ENCODE measurements around the gene WNK1. TPM values are rescaled to one million over a fixed set of nuclear protein-coding genes. Genes with fewer than 3 reads are reported as not detected.

The WNK1 gene
- polyA plus RNA-seq, 1 donor (not counting 4 experiments of a cell fraction or from before 2014, with no cell fraction given): 72.3 TPM

GRCh38 chr12:754473-754820 is 2.1 kb downstream of the WNK1 start:
- Histone ChIP-seq H3K27me3 (ENCODE audit: control insufficient read depth, extremely low read depth, insufficient read depth, low read length) (no peaks in the 10 kb centered on the region), H3K9ac (ENCODE audit: control insufficient read depth, extremely low read depth, insufficient read depth, low read length) (peak overlapping the region; percentile 86), H3K4me2 (ENCODE audit: control insufficient read depth, extremely low read depth, insufficient read depth, low read depth, low read length) (peak overlapping the region; percentile 95), H3K9me1 (ENCODE audit: control insufficient read depth, extremely low read depth, insufficient read depth, low read length) (no peaks in the 10 kb centered on the region), H3K27ac (ENCODE audit: control insufficient read depth, insufficient read depth, low read length) (peak overlapping the region; percentile 56), H3K4me1 (ENCODE audit: control insufficient read depth, extremely low read depth, insufficient read depth, low read length) (peaks cover 35% of the 10 kb centered on the region), H3K36me3 (ENCODE audit: control insufficient read depth in 2 of 2, extremely low read depth in 1 of 2, insufficient read depth in 2 of 2, low read length in 2 of 2) (no peaks in the 10 kb centered on the region), H3K4me3 (ENCODE audit: control insufficient read depth in 2 of 3, extremely low read depth in 1 of 3, insufficient read depth in 2 of 3, low read depth in 1 of 3, low read length in 3 of 3) (peak overlapping the region; percentile 68 to 91 (median 78)), H3K9me3 (ENCODE audit: control insufficient read depth, low read depth, low read length) (no peaks in the 10 kb centered on the region), H4K20me1 (ENCODE audit: control insufficient read depth, extremely low read depth, insufficient read depth, low read length) (peaks cover 28% of the 10 kb centered on the region), H3K79me2 (ENCODE audit: control insufficient read depth, insufficient read depth, low read length) (peaks cover 65% of the 10 kb centered on the region), H2AFZ (ENCODE audit: control insufficient read depth, low read length) (no peak overlapping the region)
- TF ChIP-seq EZH2 (IDR thresholded peaks at IDR 0.05; ENCODE audit: low read length) (no peak), CTCF (optimal IDR thresholded peaks at IDR 0.05 in 1 of 3, IDR thresholded peaks at IDR 0.05 in 1 of 3, conservative IDR thresholded peaks at IDR 0.05 in 1 of 3; ENCODE audit: extremely low read depth in 1 of 3, insufficient read depth in 2 of 3, low read length in 3 of 3) (no peak)
- no peak for DNase-seq (ENCODE audit: low read depth, low spot score)
- dilution Hi-C loops (cut with MboI; ENCODE audit: extremely low pct_ligation_motif_present, low sequenced_read_pairs): no loop called here
- FAIRE-seq: no peak

DNA sequence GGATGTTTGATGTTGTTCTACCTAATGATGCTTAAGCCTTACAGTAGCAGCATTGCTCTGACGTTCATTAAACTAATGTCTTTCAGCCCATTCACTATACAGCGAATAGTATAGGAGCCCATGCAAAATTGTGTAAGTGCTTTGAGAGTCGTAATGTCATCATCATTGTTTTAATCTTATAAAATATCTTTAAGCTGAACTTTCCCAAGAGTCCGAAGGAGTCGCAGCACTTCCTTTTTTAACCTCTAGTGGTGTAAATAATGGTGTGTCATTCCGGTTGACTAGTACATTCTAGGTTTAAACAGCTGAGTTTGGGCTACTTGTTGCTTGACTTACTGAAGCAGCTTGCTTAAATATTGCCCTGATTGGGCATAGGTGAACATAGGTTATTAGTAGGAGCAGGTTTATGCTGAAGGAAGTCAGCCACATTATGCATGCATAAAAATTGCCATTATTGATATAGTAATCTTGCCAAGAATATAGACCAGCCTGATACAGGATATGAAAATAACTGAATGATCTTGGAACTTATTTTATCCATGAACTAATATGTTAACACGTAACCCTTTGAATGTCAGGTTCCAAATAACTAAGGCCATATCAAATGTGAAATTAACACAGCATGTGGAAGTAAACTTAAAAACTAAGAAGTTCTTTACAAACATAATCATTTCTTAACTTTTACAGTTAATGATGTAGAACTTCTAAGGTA is 2.6 kb downstream of the WNK1 start:
- H3K4me2 ChIP-seq (ENCODE audit: control insufficient read depth, extremely low read depth, insufficient read depth, low read depth, low read length): peak overlapping the region; percentile 95
- H3K27me3 ChIP-seq (ENCODE audit: control insufficient read depth, extremely low read depth, insufficient read depth, low read length): no peaks in the 10 kb centered on the region
- FAIRE-seq: no peak
- peaks cover 32% of the 10 kb centered on the region for H3K4me1 ChIP-seq (ENCODE audit: control insufficient read depth, extremely low read depth, insufficient read depth, low read length)
- dilution Hi-C loops (cut with MboI; ENCODE audit: extremely low pct_ligation_motif_present, low sequenced_read_pairs): no loop called here
- peaks cover 28% of the 10 kb centered on the region for H4K20me1 ChIP-seq (ENCODE audit: control insufficient read depth, extremely low read depth, insufficient read depth, low read length)
- TF ChIP-seq CTCF (optimal IDR thresholded peaks at IDR 0.05 in 1 of 3, IDR thresholded peaks at IDR 0.05 in 1 of 3, conservative IDR thresholded peaks at IDR 0.05 in 1 of 3; ENCODE audit: extremely low read depth in 1 of 3, insufficient read depth in 2 of 3, low read length in 3 of 3): peak in 2 of 3 experiments; percentile 22 to 63
- TF ChIP-seq EZH2 (IDR thresholded peaks at IDR 0.05; ENCODE audit: low read length): no peak
- H2AFZ ChIP-seq (ENCODE audit: control insufficient read depth, low read length): no peak overlapping the region
- H3K36me3 ChIP-seq (ENCODE audit: control insufficient read depth in 2 of 2, extremely low read depth in 1 of 2, insufficient read depth in 2 of 2, low read length in 2 of 2): no peaks in the 10 kb centered on the region
- peak overlapping the region; percentile 56 for H3K27ac ChIP-seq (ENCODE audit: control insufficient read depth, insufficient read depth, low read length)
- no peaks in the 10 kb centered on the region for H3K9me1 ChIP-seq (ENCODE audit: control insufficient read depth, extremely low read depth, insufficient read depth, low read length)
- peak overlapping the region; percentile 68 to 91 (median 78) for H3K4me3 ChIP-seq (ENCODE audit: control insufficient read depth in 2 of 3, extremely low read depth in 1 of 3, insufficient read depth in 2 of 3, low read depth in 1 of 3, low read length in 3 of 3)
- DNase-seq (ENCODE audit: low read depth, low spot score): no peak
- no peaks in the 10 kb centered on the region for H3K9me3 ChIP-seq (ENCODE audit: control insufficient read depth, low read depth, low read length)
- H3K79me2 ChIP-seq (ENCODE audit: control insufficient read depth, insufficient read depth, low read length): peaks cover 71% of the 10 kb centered on the region
- peak overlapping the region; percentile 86 for H3K9ac ChIP-seq (ENCODE audit: control insufficient read depth, extremely low read depth, insufficient read depth, low read length)

Measured in keratinocyte (primary cell).